ENCODE data around the gene AOC1. TPM values are rescaled to one million over a fixed set of nuclear protein-coding genes. Genes with fewer than 3 reads are reported as not detected.

Gene AOC1
- total RNA-seq, 2 experiments from 2014 or later: not detected

GRCh38 chr7:150846291-150847115 lies 5.8 kb upstream of the AOC1 start:
- DNase-seq (no peak), ATAC-seq (no peak)
- no peak overlapping the region for H3K4me3 Mint-ChIP-seq
- no peaks in the 10 kb centered on the region for H3K9me3 Mint-ChIP-seq (ENCODE audit: low read depth)
- CTCF ChIA-PET: interaction anchor here (1.0 kb wide), 1 partner anchor 10 kb away, joined by 3 read pairs; no protein-coding TSS in a partner anchor
- no peaks in the 10 kb centered on the region for H3K36me3 Mint-ChIP-seq
- H3K4me1 Mint-ChIP-seq: peaks cover 3% of the 10 kb centered on the region
- no peak overlapping the region for H3K27ac Mint-ChIP-seq
- H3K27me3 Mint-ChIP-seq: peaks cover 28% of the 10 kb centered on the region

GRCh38 chr7:150847536-150847935 lies 4.8 kb upstream of the AOC1 start:
- Mint-ChIP-seq H3K27me3 (peaks cover 38% of the 10 kb centered on the region), H3K4me3 (no peak overlapping the region), H3K9me3 (ENCODE audit: low read depth) (no peaks in the 10 kb centered on the region), H3K4me1 (peaks cover 6% of the 10 kb centered on the region), H3K36me3 (no peaks in the 10 kb centered on the region), H3K27ac (no peak overlapping the region)
- no peak for ATAC-seq
- CTCF ChIA-PET: interaction anchor here (1.0 kb wide), 1 partner anchor 11 kb away, joined by 3 read pairs; no protein-coding TSS in a partner anchor
- peak; percentile 14 for DNase-seq

GRCh38 chr7:150848111-150848510 lies 4.2 kb upstream of the AOC1 start:
- no peak for ATAC-seq
- peak; percentile 3 for DNase-seq
- Mint-ChIP-seq H3K36me3 (no peaks in the 10 kb centered on the region), H3K4me1 (peaks cover 6% of the 10 kb centered on the region), H3K4me3 (no peak overlapping the region), H3K27ac (no peak overlapping the region), H3K27me3 (peaks cover 44% of the 10 kb centered on the region), H3K9me3 (ENCODE audit: low read depth) (no peaks in the 10 kb centered on the region)
- CTCF ChIA-PET: no interaction called here

- Mint-ChIP-seq H3K4me3 (no peak overlapping the region), H3K36me3 (no peaks in the 10 kb centered on the region), H3K9me3 (ENCODE audit: low read depth) (no peaks in the 10 kb centered on the region), H3K4me1 (peaks cover 6% of the 10 kb centered on the region), H3K27me3 (peaks cover 40% of the 10 kb centered on the region), H3K27ac (no peak overlapping the region)
- ATAC-seq (no peak), DNase-seq (peak; percentile 36)
- CTCF ChIA-PET: no interaction called here
Measured at GRCh38 chr7:150848561-150849115, 3.7 kb upstream of the AOC1 start.

- Mint-ChIP-seq H3K36me3 (no peaks in the 10 kb centered on the region), H3K4me1 (peaks cover 6% of the 10 kb centered on the region), H3K9me3 (ENCODE audit: low read depth) (no peaks in the 10 kb centered on the region), H3K27ac (no peak overlapping the region), H3K4me3 (no peak overlapping the region), H3K27me3 (peaks cover 35% of the 10 kb centered on the region)
- ATAC-seq: no peak
- CTCF ChIA-PET: no interaction called here
- DNase-seq: peak; percentile 19
Measured at GRCh38 chr7:150849204-150849775, 3.0 kb upstream of the AOC1 start.

GRCh38 chr7:150850273-150850672 lies 2.0 kb upstream of the AOC1 start:
- peaks cover 34% of the 10 kb centered on the region for H3K27me3 Mint-ChIP-seq
- H3K4me1 Mint-ChIP-seq: peaks cover 6% of the 10 kb centered on the region
- no peak overlapping the region for H3K27ac Mint-ChIP-seq
- H3K9me3 Mint-ChIP-seq (ENCODE audit: low read depth): no peaks in the 10 kb centered on the region
- CTCF ChIA-PET: no interaction called here
- H3K36me3 Mint-ChIP-seq: no peaks in the 10 kb centered on the region
- H3K4me3 Mint-ChIP-seq: no peak overlapping the region
- peak; percentile 18 for DNase-seq
- no peak for ATAC-seq

- DNase-seq: peak; percentile 31
- H3K4me1 Mint-ChIP-seq: peaks cover 6% of the 10 kb centered on the region
- H3K9me3 Mint-ChIP-seq (ENCODE audit: low read depth): no peaks in the 10 kb centered on the region
- no peak overlapping the region for H3K4me3 Mint-ChIP-seq
- CTCF ChIA-PET: no interaction called here
- H3K27me3 Mint-ChIP-seq: peaks cover 34% of the 10 kb centered on the region
- H3K27ac Mint-ChIP-seq: no peak overlapping the region
- ATAC-seq: no peak
- H3K36me3 Mint-ChIP-seq: no peaks in the 10 kb centered on the region
Measured at GRCh38 chr7:150851492-150852370, 586 bp upstream of the AOC1 start.

GRCh38 chr7:150854066-150855000 lies 2.0 kb downstream of the AOC1 start:
- CTCF ChIA-PET: no interaction called here
- Mint-ChIP-seq H3K36me3 (no peaks in the 10 kb centered on the region), H3K27me3 (peaks cover 34% of the 10 kb centered on the region), H3K4me1 (peaks cover 6% of the 10 kb centered on the region), H3K9me3 (ENCODE audit: low read depth) (no peaks in the 10 kb centered on the region), H3K27ac (no peak overlapping the region), H3K4me3 (no peak overlapping the region)
- ATAC-seq (no peak), DNase-seq (peak; percentile 36)

GRCh38 chr7:150855046-150855445 lies 2.7 kb downstream of the AOC1 start:
- DNase-seq (peak; percentile 33), ATAC-seq (no peak)
- CTCF ChIA-PET: no interaction called here
- Mint-ChIP-seq H3K9me3 (ENCODE audit: low read depth) (no peaks in the 10 kb centered on the region), H3K4me1 (peaks cover 6% of the 10 kb centered on the region), H3K4me3 (no peak overlapping the region), H3K36me3 (no peaks in the 10 kb centered on the region), H3K27ac (no peak overlapping the region), H3K27me3 (peaks cover 28% of the 10 kb centered on the region)

GRCh38 chr7:150855476-150856302 lies 3.4 kb downstream of the AOC1 start:
- CTCF ChIA-PET: no interaction called here

GRCh38 chr7:150856303-150857275 lies 4.3 kb downstream of the AOC1 start:
- CTCF ChIA-PET: no interaction called here
- no peak overlapping the region for H3K4me3 Mint-ChIP-seq
- H3K36me3 Mint-ChIP-seq: no peaks in the 10 kb centered on the region

More at GRCh38 chr7:150855476-150856302, 3.4 kb downstream of the AOC1 start:
- Mint-ChIP-seq H3K27me3 (peaks cover 22% of the 10 kb centered on the region), H3K27ac (no peak overlapping the region), H3K36me3 (no peaks in the 10 kb centered on the region), H3K9me3 (ENCODE audit: low read depth) (no peaks in the 10 kb centered on the region), H3K4me3 (no peak overlapping the region), H3K4me1 (peaks cover 6% of the 10 kb centered on the region)
- DNase-seq (no peak), ATAC-seq (no peak)

More at GRCh38 chr7:150856303-150857275, 4.3 kb downstream of the AOC1 start:
- Mint-ChIP-seq H3K9me3 (ENCODE audit: low read depth) (no peaks in the 10 kb centered on the region), H3K4me1 (peaks cover 3% of the 10 kb centered on the region), H3K27ac (no peak overlapping the region), H3K27me3 (peaks cover 15% of the 10 kb centered on the region)
- no peak for ATAC-seq
- DNase-seq: peak; percentile 27
